ENCODE measurements around the gene STRIP2.

GRCh38 chr7:129497156-129497555, 62.9 kb downstream of the STRIP2 start:
- TF ChIP-seq POLR2A (IDR thresholded peaks at IDR 0.05), result no peak
- TF ChIP-seq CTCF (IDR thresholded peaks at IDR 0.05), result no peak
